ENCODE measurements around the gene CRYGS. TPM values are rescaled to one million over a fixed set of nuclear protein-coding genes. Genes with fewer than 3 reads are reported as not detected.

The CRYGS gene
- total and polyA plus RNA-seq, 2 donors (not counting 1 experiment from before 2014, with no cell fraction given): 3.6 to 10.9 TPM

DNA sequence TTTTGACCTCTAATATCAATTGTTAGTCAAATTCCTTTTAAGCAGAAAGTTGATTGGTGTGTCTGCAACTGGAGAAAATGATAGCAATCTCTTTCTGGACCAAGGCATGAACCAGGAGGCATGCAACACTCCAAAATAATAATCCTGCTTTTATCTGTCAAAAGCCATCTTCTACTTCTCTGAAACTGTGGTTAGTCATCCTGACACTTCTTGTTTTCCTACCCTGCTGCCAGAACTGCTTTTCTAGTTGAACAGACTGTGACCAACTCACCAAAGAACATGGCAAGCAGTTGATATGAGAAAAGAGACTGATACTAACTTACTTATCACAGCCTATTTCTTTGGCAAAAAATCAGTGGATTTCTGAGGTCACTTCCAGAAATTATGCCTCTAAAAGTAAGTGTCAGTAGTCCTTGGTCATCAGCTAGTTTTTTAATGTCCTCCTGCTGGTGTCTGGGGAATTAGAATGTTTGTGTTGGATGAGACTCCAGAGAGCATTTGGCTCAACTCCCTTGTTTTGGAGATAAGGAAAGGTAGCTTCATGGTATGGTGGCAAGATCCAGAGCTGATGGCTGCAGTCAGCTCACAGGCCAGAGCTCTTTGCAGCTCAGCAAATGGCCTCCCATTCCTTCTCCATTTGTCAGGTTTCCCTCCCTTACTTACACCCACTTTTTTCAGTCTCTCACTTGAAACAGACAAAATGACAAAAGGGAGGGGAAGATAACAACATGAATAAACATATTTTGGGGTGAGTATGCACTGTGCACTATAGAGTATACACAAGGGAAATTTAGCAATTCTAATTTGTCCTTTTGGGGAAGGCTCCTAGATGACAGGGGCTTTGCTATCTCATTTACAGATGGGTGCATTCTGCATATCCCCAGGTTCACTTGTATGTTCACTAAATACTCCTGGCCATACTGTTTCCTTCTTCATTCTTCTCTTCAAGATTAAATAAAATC is 7.0 kb downstream of the CRYGS start:
- Histone ChIP-seq H3K9ac (ENCODE audit: low read length) (no peak overlapping the region), H3K79me2 (ENCODE audit: control insufficient read depth, insufficient read depth, low read length) (no peaks in the 10 kb centered on the region), H4K20me1 (ENCODE audit: control insufficient read depth, insufficient read depth, low read length, poor library complexity, severe bottlenecking) (no peaks in the 10 kb centered on the region), H3K27me3 (replicated peaks in 1 of 4; ENCODE audit: control extremely low read depth in 1 of 4, control insufficient read depth in 3 of 4, insufficient read depth in 4 of 4, low read length in 3 of 4) (peaks cover 0 to 11% (median 5%) of the 10 kb centered on the region in 4 experiments), H3K9me3 (ENCODE audit: control extremely low read depth in 1 of 3, control insufficient read depth in 2 of 3, insufficient read depth in 1 of 3, low read length in 2 of 3) (no peaks in the 10 kb centered on the region), H3K36me3 (replicated peaks in 1 of 2; ENCODE audit: control extremely low read depth in 1 of 2, control insufficient read depth in 1 of 2, extremely low read depth in 1 of 2, insufficient read depth in 2 of 2, low read length in 1 of 2) (peaks cover 0 to 6% of the 10 kb centered on the region in 2 experiments), H3K27ac (ENCODE audit: low read length in 2 of 2) (no peak overlapping the region), H2AFZ (ENCODE audit: insufficient read depth, low read depth, low read length, poor library complexity, severe bottlenecking) (no peak overlapping the region), H3K4me1 (ENCODE audit: control insufficient read depth in 2 of 2, insufficient read depth in 2 of 2, low read length in 2 of 2) (peaks cover 38 to 48% of the 10 kb centered on the region in 2 donors), H3K4me3 (ENCODE audit: control extremely low read depth in 1 of 5, extremely low read depth in 1 of 5, insufficient read depth in 1 of 5, low read depth in 2 of 5, low read length in 4 of 5) (no peak overlapping the region), H3K4me2 (replicated peaks; ENCODE audit: low read depth, low read length, poor library complexity, severe bottlenecking) (no peak overlapping the region)
- ChIA-PET POLR2A (no interaction called here), CTCF (interaction anchor here (1.1 to 13.9 kb wide), 10 partner anchors 19 to 559 kb away, joined by 3 to 559 read pairs (median 16); no protein-coding TSS in a partner anchor)
- Mint-ChIP-seq H3K4me1 (peaks cover 56% of the 10 kb centered on the region), H3K27ac (peak overlapping the region; percentile 42), H3K9me3 (ENCODE audit: insufficient read depth) (no peaks in the 10 kb centered on the region), H3K4me3 (no peak overlapping the region), H3K27me3 (no peaks in the 10 kb centered on the region)
- TF ChIP-seq, protein P1, sequence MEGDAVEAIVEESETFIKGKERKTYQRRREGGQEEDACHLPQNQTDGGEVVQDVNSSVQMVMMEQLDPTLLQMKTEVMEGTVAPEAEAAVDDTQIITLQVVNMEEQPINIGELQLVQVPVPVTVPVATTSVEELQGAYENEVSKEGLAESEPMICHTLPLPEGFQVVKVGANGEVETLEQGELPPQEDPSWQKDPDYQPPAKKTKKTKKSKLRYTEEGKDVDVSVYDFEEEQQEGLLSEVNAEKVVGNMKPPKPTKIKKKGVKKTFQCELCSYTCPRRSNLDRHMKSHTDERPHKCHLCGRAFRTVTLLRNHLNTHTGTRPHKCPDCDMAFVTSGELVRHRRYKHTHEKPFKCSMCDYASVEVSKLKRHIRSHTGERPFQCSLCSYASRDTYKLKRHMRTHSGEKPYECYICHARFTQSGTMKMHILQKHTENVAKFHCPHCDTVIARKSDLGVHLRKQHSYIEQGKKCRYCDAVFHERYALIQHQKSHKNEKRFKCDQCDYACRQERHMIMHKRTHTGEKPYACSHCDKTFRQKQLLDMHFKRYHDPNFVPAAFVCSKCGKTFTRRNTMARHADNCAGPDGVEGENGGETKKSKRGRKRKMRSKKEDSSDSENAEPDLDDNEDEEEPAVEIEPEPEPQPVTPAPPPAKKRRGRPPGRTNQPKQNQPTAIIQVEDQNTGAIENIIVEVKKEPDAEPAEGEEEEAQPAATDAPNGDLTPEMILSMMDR (IDR thresholded peaks at IDR 0.05): no peak
- no peak for TF ChIP-seq EZH2 (IDR thresholded peaks at IDR 0.05; ENCODE audit: borderline replicate concordance, insufficient read depth, low read depth, low read length, poor library complexity, severe bottlenecking)
- no peak for ATAC-seq (ENCODE audit: low read depth)
- DNase-seq: no peak
- intact Hi-C loops (cut with micrococcal nuclease): no loop called here
